ENCODE data around the gene TAF7L. TPM values are rescaled to one million over a fixed set of nuclear protein-coding genes. Genes with fewer than 3 reads are reported as not detected.
A peak's percentile ranks its signal among the peaks of the same experiment; 100 is the strongest.
"Not testable (repeated sequence)": the region's sequence is repeated elsewhere in the genome, so short reads cannot be mapped to it uniquely, and the experiment has no call there.

TAF7L gene, protein sequence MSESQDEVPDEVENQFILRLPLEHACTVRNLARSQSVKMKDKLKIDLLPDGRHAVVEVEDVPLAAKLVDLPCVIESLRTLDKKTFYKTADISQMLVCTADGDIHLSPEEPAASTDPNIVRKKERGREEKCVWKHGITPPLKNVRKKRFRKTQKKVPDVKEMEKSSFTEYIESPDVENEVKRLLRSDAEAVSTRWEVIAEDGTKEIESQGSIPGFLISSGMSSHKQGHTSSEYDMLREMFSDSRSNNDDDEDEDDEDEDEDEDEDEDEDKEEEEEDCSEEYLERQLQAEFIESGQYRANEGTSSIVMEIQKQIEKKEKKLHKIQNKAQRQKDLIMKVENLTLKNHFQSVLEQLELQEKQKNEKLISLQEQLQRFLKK
- total RNA-seq (2014; rRNA removed; shearing (Covaris generic)) (0.25 and 0.43 TPM in 2 replicates), polyA plus RNA-seq (2016; fragmentation: Nextera tagmentation; extraction: Ambion mirVana) (0.23 and 0.53 TPM in 2 replicates)

DNA sequence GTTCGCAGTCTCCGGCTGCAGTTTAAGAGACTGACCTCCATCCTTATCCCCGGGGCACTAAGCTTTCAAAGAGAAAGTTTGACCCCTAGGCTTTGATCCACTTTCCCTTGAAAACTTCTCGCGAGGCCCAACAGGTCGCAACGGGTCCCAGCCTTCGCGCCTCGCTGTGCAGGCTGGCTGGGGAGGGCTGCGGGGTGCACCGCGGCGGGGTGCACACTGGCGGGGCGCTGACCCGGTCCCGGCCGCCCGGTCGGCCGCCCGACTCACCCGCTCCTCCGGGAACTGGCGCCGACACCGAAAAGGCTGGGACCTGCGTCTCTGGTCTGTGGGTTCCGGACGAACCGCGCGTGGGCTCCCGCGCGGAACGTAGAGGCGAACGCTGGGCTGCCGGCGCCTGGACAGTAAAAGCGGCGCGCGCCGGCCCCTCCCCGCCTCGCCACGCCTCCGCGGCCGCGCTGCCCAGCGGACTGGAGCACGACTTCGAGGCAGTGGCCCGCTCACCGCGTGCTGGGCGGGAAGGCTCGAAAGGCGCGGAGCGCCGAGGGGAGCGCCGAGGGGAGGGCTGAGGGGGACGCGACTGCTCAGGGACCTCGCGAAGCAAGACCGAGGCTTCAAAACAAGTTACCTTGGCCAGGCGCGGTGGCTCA is at the start of gene TAF7L:
Gene TAF7L (minus strand): TSS at position 378 of the 647 bp plus-strand sequence. CDS start 3,791 bp downstream, outside the sequence.
- TF ChIP-seq EZH2phosphoT487 (IDR thresholded peaks at IDR 0.05; ENCODE audit: insufficient read depth, low read depth) (no peak), EZH2 (IDR thresholded peaks at IDR 0.05; ENCODE audit: insufficient read depth, poor library complexity, severe bottlenecking) (no peak)
- no peak within 1 kb of the TSS for H3K9ac ChIP-seq
- no peaks in the 10 kb centered on the region for H3F3A ChIP-seq (ENCODE audit: insufficient read depth)
- H3K9me2 ChIP-seq (ENCODE audit: insufficient read depth) = no peaks in the 10 kb centered on the region
- H3K4me3 ChIP-seq = peak within 1 kb of the TSS; percentile 53
- H4K20me1 ChIP-seq (ENCODE audit: insufficient read depth) = no peaks in the 10 kb centered on the region
- in situ Hi-C loops (cut with MboI) = no loop called here
- no peaks in the 10 kb centered on the region for H3K27me3 ChIP-seq (replicated peaks; ENCODE audit: insufficient read depth)
- 30 to 34% methylated on average over 14 to 21 of the region's 75 CpGs for WGBS, 2 experiments (ENCODE audit: low coverage in 1 of 2, low lambda C conversion rate in 2 of 2, missing lambda C conversion rate in 2 of 2)
- peak; percentile 29 for DNase-seq
- peak within 1 kb of the TSS; percentile 57 for H3K4me2 ChIP-seq (ENCODE audit: unreplicated experiment)
- H3K4me1 ChIP-seq (ENCODE audit: insufficient read depth) = no peaks in the 10 kb centered on the region
- peak within 1 kb of the TSS; percentile 80 for H2AFZ ChIP-seq
- H3K27ac ChIP-seq = no peak within 1 kb of the TSS
- no peaks in the 10 kb centered on the region for H3K9me3 ChIP-seq (ENCODE audit: low read depth)
- no peaks in the 10 kb centered on the region for H3K36me3 ChIP-seq (ENCODE audit: low read depth)
- H3K79me2 ChIP-seq (ENCODE audit: insufficient read depth) = no peaks in the 10 kb centered on the region

DNA sequence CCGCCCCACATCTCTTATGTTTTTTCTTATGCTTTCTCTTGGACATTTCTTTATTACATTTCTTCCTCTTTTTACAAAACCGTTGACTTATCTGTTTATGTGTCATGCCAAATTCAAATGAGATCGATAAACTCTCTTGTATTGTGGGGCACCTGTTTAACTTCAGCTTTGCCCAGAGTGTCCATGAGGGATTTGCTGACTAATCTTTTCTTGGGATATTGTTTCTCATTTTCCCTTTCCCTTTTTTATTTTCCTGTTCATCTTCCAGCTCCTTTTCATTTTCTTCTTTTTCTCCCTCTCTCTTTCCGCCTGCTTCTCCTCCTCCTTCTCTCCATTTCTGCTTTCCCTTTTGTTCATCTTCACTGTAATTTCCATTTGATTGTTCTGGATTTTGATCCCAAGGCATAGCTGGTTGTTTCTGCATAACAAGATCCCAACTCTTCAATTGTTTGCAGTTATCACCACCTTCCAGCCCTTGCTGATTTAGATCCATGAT is 46.7 kb upstream of the TAF7L start:
- H3K4me1 ChIP-seq (ENCODE audit: insufficient read depth) = no peaks in the 10 kb centered on the region
- no peak overlapping the region for H2AFZ ChIP-seq
- no peak for TF ChIP-seq EZH2phosphoT487 (IDR thresholded peaks at IDR 0.05; ENCODE audit: insufficient read depth, low read depth)
- TF ChIP-seq EZH2 (IDR thresholded peaks at IDR 0.05; ENCODE audit: insufficient read depth, poor library complexity, severe bottlenecking) = no peak
- H3K27me3 ChIP-seq (replicated peaks; ENCODE audit: insufficient read depth) = no peaks in the 10 kb centered on the region
- H3K4me2 ChIP-seq (ENCODE audit: unreplicated experiment) = no peak overlapping the region
- H3K9me3 ChIP-seq (ENCODE audit: low read depth) = no peaks in the 10 kb centered on the region
- DNase-seq = no peak
- WGBS, 2 experiments (ENCODE audit: low coverage in 1 of 2, low lambda C conversion rate in 2 of 2, missing lambda C conversion rate in 2 of 2) = 84 to 98% methylated on average over 4 of the region's 4 CpGs
- H3K79me2 ChIP-seq (ENCODE audit: insufficient read depth) = no peaks in the 10 kb centered on the region
- H3K4me3 ChIP-seq = no peak overlapping the region
- no peaks in the 10 kb centered on the region for H3K36me3 ChIP-seq (ENCODE audit: low read depth)
- no peak overlapping the region for H3K27ac ChIP-seq
- H3K9me2 ChIP-seq (ENCODE audit: insufficient read depth) = no peaks in the 10 kb centered on the region
- no peak overlapping the region for H3K9ac ChIP-seq
- no peaks in the 10 kb centered on the region for H4K20me1 ChIP-seq (ENCODE audit: insufficient read depth)
- in situ Hi-C loops (cut with MboI) = no loop called here
- H3F3A ChIP-seq (ENCODE audit: insufficient read depth) = no peaks in the 10 kb centered on the region

DNA sequence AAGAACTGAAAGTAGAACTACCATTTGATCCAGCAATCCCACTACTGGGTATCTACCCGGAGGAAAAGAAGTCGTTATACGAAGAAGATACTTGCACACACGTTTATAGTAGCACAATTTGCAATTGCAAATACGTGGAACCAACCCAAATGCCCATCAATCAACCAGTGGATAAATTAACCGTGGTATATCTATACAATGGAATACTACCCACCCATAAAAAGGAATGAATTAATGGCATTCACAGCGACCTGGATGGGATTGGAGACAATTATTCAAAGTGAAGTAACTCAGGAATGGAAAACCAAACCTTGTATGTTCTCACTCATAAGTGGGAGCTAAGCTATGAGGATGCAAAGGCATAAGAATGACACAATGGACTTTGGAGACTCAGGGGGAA is 43.2 kb upstream of the TAF7L start:
- H3K9me3 ChIP-seq (ENCODE audit: low read depth); H3K4me1 ChIP-seq (ENCODE audit: insufficient read depth); H3K4me3 ChIP-seq; H3K4me2 ChIP-seq (ENCODE audit: unreplicated experiment); H4K20me1 ChIP-seq (ENCODE audit: insufficient read depth); H3K27ac ChIP-seq; H3K36me3 ChIP-seq (ENCODE audit: low read depth); H3K9me2 ChIP-seq (ENCODE audit: insufficient read depth); DNase-seq; H2AFZ ChIP-seq; H3K27me3 ChIP-seq (replicated peaks; ENCODE audit: insufficient read depth); in situ Hi-C loops (cut with MboI); H3K79me2 ChIP-seq (ENCODE audit: insufficient read depth); H3F3A ChIP-seq (ENCODE audit: insufficient read depth); H3K9ac ChIP-seq: not testable (repeated sequence)
- WGBS, 2 experiments (ENCODE audit: low coverage in 1 of 2, low lambda C conversion rate in 2 of 2, missing lambda C conversion rate in 2 of 2) = 70 to 73% methylated on average over 7 of the region's 7 CpGs

DNA sequence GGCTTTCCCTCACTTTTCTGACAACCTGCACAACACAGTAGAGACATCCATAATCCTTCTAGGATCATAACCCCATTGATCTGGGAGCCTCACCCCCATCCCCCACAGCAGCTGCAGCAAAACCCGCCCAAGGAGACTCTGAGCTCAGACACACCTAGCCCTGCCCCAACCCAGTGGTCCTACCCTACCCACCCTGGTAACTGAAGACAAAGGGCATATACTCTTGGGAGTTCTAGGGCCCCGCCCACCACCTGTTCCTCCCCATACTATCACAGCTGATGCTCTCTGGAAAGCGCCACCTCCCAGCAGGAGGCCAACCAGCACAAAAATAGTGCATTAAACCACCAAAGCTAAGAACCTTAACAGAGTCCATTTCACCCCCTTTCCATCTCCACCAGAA is 35.5 kb upstream of the TAF7L start:
- H3F3A ChIP-seq (ENCODE audit: insufficient read depth); H3K4me1 ChIP-seq (ENCODE audit: insufficient read depth); H2AFZ ChIP-seq; H3K36me3 ChIP-seq (ENCODE audit: low read depth); H3K27ac ChIP-seq; H3K79me2 ChIP-seq (ENCODE audit: insufficient read depth); H3K4me2 ChIP-seq (ENCODE audit: unreplicated experiment); DNase-seq; H3K4me3 ChIP-seq; H4K20me1 ChIP-seq (ENCODE audit: insufficient read depth); H3K9ac ChIP-seq; in situ Hi-C loops (cut with MboI); H3K27me3 ChIP-seq (replicated peaks; ENCODE audit: insufficient read depth); H3K9me3 ChIP-seq (ENCODE audit: low read depth); H3K9me2 ChIP-seq (ENCODE audit: insufficient read depth): not testable (repeated sequence)
- 74% methylated on average over 3 of the region's 3 CpGs; no CpG with 5 or more reads in 1 of the 2 experiments for WGBS, 2 experiments (ENCODE audit: low coverage in 1 of 2, low lambda C conversion rate in 2 of 2, missing lambda C conversion rate in 2 of 2)

Measured in GM23248 (cell line).